Osteoblast (primary cell): Measurements from ENCODE around the gene ASCC1. TPM values are rescaled to one million over a fixed set of nuclear protein-coding genes. Genes with fewer than 3 reads are reported as not detected.
"Not testable (repeated sequence)": the region's sequence is repeated elsewhere in the genome, so short reads cannot be mapped to it uniquely, and the experiment has no call there.

Experiments
- DNase-seq: peaks from one replicate; pipeline ENCODE4 v3.0.0; 2011; ENCODE audit warnings: low spot score, mixed read lengths; ENCODE audit not compliant: insufficient read length; ENCODE audit errors: missing footprints
- H2AFZ ChIP-seq: 2 replicates; pipeline ENCODE4 v1.6.0; 2011; ENCODE audit warnings: mild to moderate bottlenecking, low read length
- H3K27ac ChIP-seq: 2 replicates; pipeline ENCODE4 v1.5.1; 2011; ENCODE audit warnings: mild to moderate bottlenecking, low read depth, low read length, moderate library complexity
- H3K27me3 ChIP-seq: 2 replicates; pipeline ENCODE4 v1.6.0; 2012; ENCODE audit warnings: mild to moderate bottlenecking, control low read depth, inconsistent platforms, low read length, moderate library complexity; ENCODE audit not compliant: insufficient read depth
- H3K36me3 ChIP-seq: 2 replicates; pipeline ENCODE4 v1.5.1; 2011; ENCODE audit warnings: mild to moderate bottlenecking, low read length, control low read depth, moderate library complexity; ENCODE audit not compliant: insufficient read depth
- H3K4me1 ChIP-seq: 2 replicates; pipeline ENCODE4 v1.5.1; 2011; ENCODE audit warnings: mild to moderate bottlenecking, low read length, control low read depth, moderate library complexity; ENCODE audit not compliant: insufficient read depth
- H3K4me2 ChIP-seq: 2 replicates; pipeline ENCODE4 v1.6.0; 2011; ENCODE audit warnings: mild to moderate bottlenecking, low read length; ENCODE audit not compliant: insufficient read depth
- H3K4me3 ChIP-seq: fragments of 200-600 bp; sonication (generic); 3 replicates; pipeline ENCODE4 v1.5.1; 2012; ENCODE audit warnings: mild to moderate bottlenecking, low read length, inconsistent platforms; ENCODE audit not compliant: insufficient read depth
- H3K79me2 ChIP-seq: 2 replicates; pipeline ENCODE4 v1.6.0; 2012; ENCODE audit warnings: mild to moderate bottlenecking, low read length, control low read depth, inconsistent platforms; ENCODE audit not compliant: insufficient read depth
- H3K9me3 ChIP-seq: 2 replicates; pipeline ENCODE4 v1.5.1; 2011; ENCODE audit warnings: low read depth, low read length, control low read depth
- H4K20me1 ChIP-seq: 2 replicates; pipeline ENCODE4 v1.6.0; 2012; ENCODE audit warnings: mild to moderate bottlenecking, low read length, control low read depth; ENCODE audit not compliant: insufficient read depth
- CTCF ChIP-seq: IDR thresholded peaks from 2 replicates; pipeline ENCODE4 v1.5.1; 2011; ENCODE audit warnings: mild to moderate bottlenecking, low read depth, low read length, moderate library complexity; ENCODE audit errors: extremely low read depth
- total RNA-seq: library from RNA; depleted of rRNA; stranded (reverse); fragments of >200 nt; gene quantifications from 2 replicates; pipeline ENCODE4 v1.2.3, GENCODE V29; 2012

Gene ASCC1
- total RNA-seq, 1 donor: 40.2 TPM

DNA sequence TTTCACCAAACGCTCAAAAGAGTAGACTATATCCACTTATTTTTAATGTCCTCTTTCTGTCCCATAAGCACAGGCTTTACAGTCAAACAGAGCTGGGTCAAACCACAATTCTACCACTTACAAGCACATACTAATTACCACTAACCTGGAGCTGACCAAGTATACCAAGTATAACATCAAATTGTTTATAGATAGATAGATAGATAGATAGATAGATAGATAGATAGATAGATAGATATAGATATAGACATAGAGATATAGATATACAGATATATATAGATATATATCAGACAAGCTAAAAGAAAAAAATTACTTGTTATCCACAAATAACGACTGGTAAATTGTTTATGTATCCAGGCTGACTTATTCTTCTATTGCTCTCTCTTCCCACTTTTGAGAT lies 75.2 kb downstream of the ASCC1 start:
- no peak for TF ChIP-seq CTCF
- H4K20me1 ChIP-seq: no peaks in the 10 kb centered on the region
- H3K27ac ChIP-seq: no peak overlapping the region
- H2AFZ ChIP-seq: no peak overlapping the region
- H3K4me2 ChIP-seq: no peak overlapping the region
- no peaks in the 10 kb centered on the region for H3K79me2 ChIP-seq
- no peak overlapping the region for H3K4me3 ChIP-seq
- DNase-seq: no peak
- H3K4me1 ChIP-seq: no peaks in the 10 kb centered on the region
- no peaks in the 10 kb centered on the region for H3K36me3 ChIP-seq
- H3K27me3 ChIP-seq: no peaks in the 10 kb centered on the region
- no peaks in the 10 kb centered on the region for H3K9me3 ChIP-seq

DNA sequence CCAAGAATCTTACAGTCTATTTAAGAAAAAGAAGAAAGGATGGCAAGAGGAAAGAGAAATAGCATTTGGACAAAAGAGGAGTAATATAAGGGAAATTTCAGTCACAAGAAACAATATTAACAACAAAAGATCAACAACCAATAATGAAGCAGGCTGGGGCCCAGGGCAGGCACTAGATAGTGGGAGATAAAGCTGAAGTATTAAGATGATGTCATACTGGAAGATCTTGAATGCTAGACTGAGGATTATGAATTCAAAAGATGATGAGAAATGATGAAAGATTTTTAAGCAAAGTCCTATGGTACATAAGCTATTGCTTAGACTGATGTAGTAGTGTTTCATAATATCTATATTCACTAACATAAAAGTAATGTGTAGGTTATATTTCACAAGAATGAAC lies 75.9 kb downstream of the ASCC1 start:
- no peak overlapping the region for H2AFZ ChIP-seq
- TF ChIP-seq CTCF: no peak

DNA sequence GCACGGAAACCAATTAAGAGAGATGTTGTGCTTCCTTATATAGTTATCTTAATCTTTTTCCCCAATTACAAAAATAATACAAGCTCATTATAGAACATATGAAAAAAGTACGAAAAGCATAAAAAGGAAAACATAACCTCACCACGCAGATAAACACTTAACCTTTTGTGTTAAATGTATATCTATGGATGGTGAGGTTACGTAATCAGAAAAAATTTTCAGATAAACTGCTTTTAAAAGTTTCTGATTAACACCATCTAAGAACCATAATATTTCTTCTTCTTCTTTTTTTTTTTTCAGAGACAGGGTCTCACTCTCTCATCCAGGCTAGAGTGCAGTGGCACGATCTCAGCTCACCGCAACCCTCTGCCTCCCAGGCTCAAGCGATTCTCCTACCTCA lies 78.5 kb downstream of the ASCC1 start:
- no peak overlapping the region for H3K4me2 ChIP-seq
- no peak overlapping the region for H3K27ac ChIP-seq
- DNase-seq: no peak
- no peaks in the 10 kb centered on the region for H3K27me3 ChIP-seq
- H3K36me3 ChIP-seq: no peaks in the 10 kb centered on the region
- peaks cover 8% of the 10 kb centered on the region for H3K4me1 ChIP-seq
- no peak for TF ChIP-seq CTCF
- H3K4me3 ChIP-seq: no peak overlapping the region
- H3K79me2 ChIP-seq: no peaks in the 10 kb centered on the region
- H3K9me3 ChIP-seq: no peaks in the 10 kb centered on the region
- H4K20me1 ChIP-seq: peaks cover 2% of the 10 kb centered on the region
- no peak overlapping the region for H2AFZ ChIP-seq

More for the DNA sequence above, 75.9 kb downstream of the ASCC1 start:
- Histone ChIP-seq H4K20me1 (no peaks in the 10 kb centered on the region), H3K79me2 (no peaks in the 10 kb centered on the region), H3K4me1 (no peaks in the 10 kb centered on the region), H3K4me2 (no peak overlapping the region), H3K27me3 (no peaks in the 10 kb centered on the region), H3K36me3 (no peaks in the 10 kb centered on the region), H3K27ac (no peak overlapping the region), H3K4me3 (no peak overlapping the region), H3K9me3 (no peaks in the 10 kb centered on the region)
- no peak for DNase-seq

- H4K20me1 ChIP-seq, H3K4me3 ChIP-seq, H3K4me2 ChIP-seq, H3K27me3 ChIP-seq, H3K79me2 ChIP-seq, H3K36me3 ChIP-seq, H3K9me3 ChIP-seq, DNase-seq, H2AFZ ChIP-seq, H3K27ac ChIP-seq, H3K4me1 ChIP-seq: not testable (repeated sequence)
Measured at GRCh38 chr10:72136225-72136624, 79.9 kb downstream of the ASCC1 start.
